Loucy (cell line): Measurements from ENCODE around the gene FAM185A.
"Not testable (repeated sequence)": the region's sequence is repeated elsewhere in the genome, so short reads cannot be mapped to it uniquely, and the experiment has no call there.

Experiments used
- CTCF ChIP-seq: fragments of 200-600 bp; sonication (generic); conservative IDR thresholded peaks from 2 replicates; pipeline ENCODE4 v1.5.1; 2014; ENCODE audit warnings: mild to moderate bottlenecking, antibody characterized with exemption, low read length
- EZH2phosphoT487 ChIP-seq: fragments of 200-600 bp; IDR thresholded peaks from 2 replicates; pipeline ENCODE4 v1.6.1; 2018; ENCODE audit warnings: antibody characterized with exemption, mild to moderate bottlenecking, moderate library complexity, borderline replicate concordance

- not testable (repeated sequence) for TF ChIP-seq CTCF, EZH2phosphoT487
Observed at GRCh38 chr7:102729670-102730069, 19.1 kb upstream of the FAM185A start.
